HepG2 (cell line): ENCODE data around the gene ATG2A. TPM values are rescaled to one million over a fixed set of nuclear protein-coding genes. Genes with fewer than 3 reads are reported as not detected.

Source experiments
- AHR ChIP-seq: IDR thresholded peaks from 2 replicates; pipeline ENCODE4 v1.6.1; 2018; ENCODE audit warnings: missing genetic modification reagents, missing compliant biosample characterization
- ARID5B ChIP-seq: IDR thresholded peaks from 2 replicates; pipeline ENCODE4 v1.4.0; 2020; ENCODE audit warnings: mild to moderate bottlenecking, missing genetic modification reagents
- CCAR2 ChIP-seq: fragments of 200-400 bp; formaldehyde crosslinking; optimal IDR thresholded peaks from 2 replicates; pipeline ENCODE3; 2018; ENCODE audit warnings: low read depth, mild to moderate bottlenecking, low read length, moderate library complexity
- DMTF1 ChIP-seq: sonication (generic); formaldehyde crosslinking; IDR thresholded peaks from 2 replicates; pipeline ENCODE4 v1.4.0; 2020; ENCODE audit warnings: mild to moderate bottlenecking, missing genetic modification reagents
- MYC ChIP-seq: sonication (generic); formaldehyde crosslinking; IDR thresholded peaks from 2 replicates; pipeline ENCODE4 v1.9.0; 2021; ENCODE audit warnings: missing genetic modification reagents, borderline replicate concordance
- SALL2 ChIP-seq: sonication (generic); formaldehyde crosslinking; IDR thresholded peaks from 2 replicates; pipeline ENCODE4 v1.8.1; 2023; ENCODE audit warnings: mild to moderate bottlenecking, missing genetic modification reagents, inconsistent platforms
- SRSF4 ChIP-seq: fragments of 200-400 bp; formaldehyde crosslinking; IDR thresholded peaks from one replicate; pipeline ENCODE4 v1.6.1; 2018; ENCODE audit warnings: mild to moderate bottlenecking, low read depth, low read length, moderate library complexity; ENCODE audit not compliant: poor library complexity, severe bottlenecking
- THAP7 ChIP-seq: sonication (generic); formaldehyde crosslinking; IDR thresholded peaks from 2 replicates; pipeline ENCODE4 v1.8.1; 2023; ENCODE audit warnings: mild to moderate bottlenecking, missing genetic modification reagents
- ZNF124 ChIP-seq: sonication (generic); formaldehyde crosslinking; IDR thresholded peaks from 2 replicates; pipeline ENCODE4 v1.4.0; 2020; ENCODE audit warnings: missing genetic modification reagents
- ZNF18 ChIP-seq: sonication (generic); formaldehyde crosslinking; IDR thresholded peaks from 2 replicates; pipeline ENCODE4 v1.8.0; 2022; ENCODE audit warnings: mild to moderate bottlenecking, missing genetic modification reagents; ENCODE audit not compliant: insufficient replicate concordance
- ZNF225 ChIP-seq: sonication (generic); formaldehyde crosslinking; IDR thresholded peaks from 2 replicates; pipeline ENCODE4 v1.4.0; 2020; ENCODE audit warnings: mild to moderate bottlenecking, missing genetic modification reagents
- ZNF432 ChIP-seq: sonication (generic); formaldehyde crosslinking; IDR thresholded peaks from 2 replicates; pipeline ENCODE4 v1.5.0; 2020; ENCODE audit warnings: missing genetic modification reagents, mild to moderate bottlenecking, borderline replicate concordance
- ZNF549 ChIP-seq: sonication (generic); formaldehyde crosslinking; IDR thresholded peaks from 2 replicates; pipeline ENCODE4 v1.5.0; 2020; ENCODE audit warnings: missing genetic modification reagents
- ZNF557 ChIP-seq: sonication (generic); formaldehyde crosslinking; IDR thresholded peaks from 2 replicates; pipeline ENCODE4 v1.4.0; 2020; ENCODE audit warnings: missing genetic modification reagents
- ZNF687 ChIP-seq: sonication (generic); formaldehyde crosslinking; IDR thresholded peaks from 2 replicates; pipeline ENCODE4 v1.5.1; 2020; ENCODE audit warnings: mild to moderate bottlenecking, missing genetic modification reagents, moderate library complexity
- polyA plus RNA-seq, 8 experiments: library from polyadenylated mRNA; depleted of rRNA in 3 of 8; stranded (reverse) in 7 of 8; unstranded in 1 of 8; fragments of >200 nt; fragmentation: Illumina TruSeq in 4 of 8; extraction: Trizol in 4 of 8; gene quantifications; 2 replicates each; pipeline versions ENCODE4 v1.2.1 to v1.2.3, GENCODE V29; 2011 to 2016; ENCODE audit warnings: low read depth in 4 of 8, missing spikeins in 1 of 8, mixed read lengths in 1 of 8; ENCODE audit not compliant: insufficient read depth in 1 of 8
- total RNA-seq, 5 experiments: library from RNA; depleted of rRNA; stranded (reverse); fragments of >200 nt; fragmentation: Illumina TruSeq; extraction: Trizol; gene quantifications; 2 replicates each; pipeline ENCODE4 v1.2.3, GENCODE V29; 2016; ENCODE audit warnings: low read depth in 1 of 5

The ATG2A gene
- total and polyA plus RNA-seq, 2 of the 13 experiments (the other 11 are each of a cell fraction or from before 2014, with no cell fraction given) = 6.7 to 8.0 TPM

- TF ChIP-seq THAP7 (CRISPR knock-in tag) = no peak
- TF ChIP-seq SRSF4 = no peak
- no peak for TF ChIP-seq DMTF1 (CRISPR knock-in tag)
- TF ChIP-seq MYC = peak; percentile 63
- TF ChIP-seq ZNF432 (CRISPR knock-in tag) = no peak
- no peak for TF ChIP-seq CCAR2
- TF ChIP-seq ZNF225 = no peak
- no peak for TF ChIP-seq ZNF557
- 0 out of 2 replicates have a peak, but pooled peaks have one; percentile 50 for TF ChIP-seq SALL2 (CRISPR knock-in tag)
- no peak for TF ChIP-seq ZNF18 (CRISPR knock-in tag)
- no peak for TF ChIP-seq AHR (CRISPR knock-in tag)
- TF ChIP-seq ZNF549 (CRISPR knock-in tag) = no peak
- peak; percentile 84 for TF ChIP-seq ZNF687 (CRISPR knock-in tag)
- peak; percentile 67 for TF ChIP-seq ARID5B (CRISPR knock-in tag)
- TF ChIP-seq ZNF124 (CRISPR knock-in tag) = no peak
These were observed 46.7 kb downstream of the ATG2A start (continued) for GRCh38 chr11:64870176-64870892.
